CD4-positive, alpha-beta memory T cell (primary cell): ENCODE results near the gene MED13L. TPM values are rescaled to one million over a fixed set of nuclear protein-coding genes. Genes with fewer than 3 reads are reported as not detected.
A peak's percentile ranks its signal among the peaks of the same experiment; 100 is the strongest.

Experiments used
- CTCF ChIA-PET: fragments of 350-600 bp; sonication (Branson Sonifier 250); formaldehyde crosslinking; loops from one replicate; lab custom pipeline; 2021; ENCODE audit warnings: inconsistent platforms; ENCODE audit not compliant: partially characterized antibody; lab: Charles Lee
- POLR2A ChIA-PET: fragments of 350-600 bp; sonication (Branson Sonifier 250); formaldehyde crosslinking; loops from one replicate; lab custom pipeline; 2021; ENCODE audit not compliant: partially characterized antibody; lab: Charles Lee
- DNase-seq, 5 donors: peaks; one replicate each; pipeline versions ENCODE4 v3.0.0 to v3.0.0-alpha.2; 2020 to 2022; ENCODE audit warnings: mixed read lengths in 1 of 5
- H3K27ac ChIP-seq: one replicate; pipeline ENCODE4 v1.7.0; 2013; ENCODE audit warnings: low read depth, low read length
- H3K27me3 ChIP-seq: 2 replicates; pipeline ENCODE4 v1.7.0; 2013; ENCODE audit warnings: mild to moderate bottlenecking, low read length, moderate library complexity; ENCODE audit not compliant: insufficient read depth
- H3K36me3 ChIP-seq: 2 replicates; pipeline ENCODE4 v1.7.0; 2013; ENCODE audit warnings: mild to moderate bottlenecking, low read length, moderate library complexity; ENCODE audit not compliant: insufficient read depth
- H3K4me1 ChIP-seq: 2 replicates; pipeline ENCODE4 v1.7.0; 2013; ENCODE audit warnings: mild to moderate bottlenecking, low read length, moderate library complexity; ENCODE audit not compliant: insufficient read depth
- H3K4me3 ChIP-seq, 2 donors: one replicate each; pipeline ENCODE4 v1.7.0; 2013; ENCODE audit warnings: low read length in 2 of 2, mild to moderate bottlenecking in 1 of 2
- H3K9me3 ChIP-seq, 2 donors: one replicate each; pipeline ENCODE4 v1.7.0; 2013; ENCODE audit warnings: low read length in 2 of 2, control low read depth in 1 of 2; ENCODE audit not compliant: control insufficient read depth in 1 of 2
- H3K27ac Mint-ChIP-seq, 7 donors: one replicate each; pipeline ENCODE4 v1.8.0; 2020 to 2021; ENCODE audit warnings: mixed read lengths in 7 of 7, mild to moderate bottlenecking in 6 of 7, inconsistent platforms in 3 of 7, moderate library complexity in 3 of 7
- H3K27me3 Mint-ChIP-seq, 2 donors: one replicate each; pipeline ENCODE4 v1.8.0; 2020 to 2021; ENCODE audit warnings: mixed read lengths in 2 of 2
- H3K36me3 Mint-ChIP-seq, 2 donors: one replicate each; pipeline ENCODE4 v1.8.0; 2020 to 2021; ENCODE audit warnings: mixed read lengths in 2 of 2, inconsistent platforms in 1 of 2, mild to moderate bottlenecking in 1 of 2
- H3K4me1 Mint-ChIP-seq, 4 donors: one replicate each; pipeline ENCODE4 v1.8.0; 2020 to 2021; ENCODE audit warnings: mixed read lengths in 4 of 4, mild to moderate bottlenecking in 1 of 4
- H3K4me3 Mint-ChIP-seq, 8 donors: one replicate each; pipeline ENCODE4 v1.8.0; 2020 to 2021; ENCODE audit warnings: mixed read lengths in 8 of 8, mild to moderate bottlenecking in 7 of 8, moderate library complexity in 6 of 8, inconsistent platforms in 3 of 8
- H3K9me3 Mint-ChIP-seq, 8 donors: one replicate each; pipeline ENCODE4 v1.8.0; 2020 to 2021; ENCODE audit warnings: mixed read lengths in 8 of 8, mild to moderate bottlenecking in 5 of 8, inconsistent platforms in 3 of 8, moderate library complexity in 1 of 8
- intact Hi-C: fragments of 100-400 bp; cut with micrococcal nuclease; formaldehyde crosslinking; loops from one replicate; pipeline ENCODE4 v1.15.1; 2023
- polyA plus RNA-seq, 2 donors: library from polyadenylated mRNA; unstranded; fragments of 300-500 nt; fragmentation: Illumina TruSeq; gene quantifications; one replicate each; pipeline ENCODE4 v1.2.3, GENCODE V29; 2021
- total RNA-seq, 2 experiments: library from RNA; stranded (reverse); gene quantifications; one replicate each; pipeline ENCODE4 v1.2.3, GENCODE V29; 2021

Gene MED13L
- 100 to 1,000 TPM; 150 to 156 TPM for total RNA-seq
- 10 to 100 TPM in 1 of 2 donors, 1 to 10 TPM in 1; 3.8 to 12.4 TPM for polyA plus RNA-seq

- peaks cover 0 to 14% of the 10 kb centered on the region in 2 donors for H3K36me3 Mint-ChIP-seq
- CTCF ChIA-PET = interaction anchor here (0.8 to 1.3 kb wide), 5 partner anchors 42 to 432 kb away, joined by 3 to 7 read pairs (median 3); no protein-coding TSS in a partner anchor
- peak within 1 kb of the TSS; percentile 36 to 73 for H3K4me3 ChIP-seq
Observed at GRCh38 chr12:116277467-116278278, at the start of gene MED13L. MED13L (minus strand) TSS chr12:116277693; CDS start chr12:116277131, 562 bp downstream.

DNA sequence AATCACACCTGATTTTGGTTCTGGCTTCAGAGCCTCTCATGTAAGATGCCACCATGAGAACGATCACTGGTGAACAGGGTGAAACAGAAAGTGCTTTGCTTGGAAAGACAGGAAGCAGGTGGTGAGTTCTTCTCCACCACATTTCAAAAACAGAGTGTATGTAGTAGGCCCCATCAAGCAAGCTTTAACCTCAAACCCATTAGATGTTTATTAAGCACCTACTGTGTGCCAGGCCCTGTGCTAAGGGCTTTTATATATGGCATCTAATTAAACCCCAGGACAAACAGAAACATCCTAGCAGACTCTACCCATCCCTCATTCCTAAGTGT is 47.8 kb upstream of the MED13L start:
- CTCF ChIA-PET = interaction anchor here (1.3 kb wide), 1 partner anchor 49 kb away, joined by 4 read pairs; no protein-coding TSS in a partner anchor
- Mint-ChIP-seq H3K27me3 (no peaks in the 10 kb centered on the region), H3K4me3 (peak overlapping the region; percentile 6 to 74 (median 42)), H3K9me3 (peaks cover 0 to 5% (median 0%) of the 10 kb centered on the region in 8 donors), H3K36me3 (no peaks in the 10 kb centered on the region), H3K27ac (peak overlapping the region; percentile 24 to 89 (median 73)), H3K4me1 (peaks cover 17 to 25% (median 21%) of the 10 kb centered on the region in 4 donors)
- no peak overlapping the region for H3K27ac ChIP-seq
- no peaks in the 10 kb centered on the region for H3K36me3 ChIP-seq
- intact Hi-C loops = no loop called here
- no peaks in the 10 kb centered on the region for H3K27me3 ChIP-seq
- no peak overlapping the region for H3K4me3 ChIP-seq
- POLR2A ChIA-PET = interaction anchor here (1.1 kb wide), 1 partner anchor 155 kb away, joined by 3 read pairs; no protein-coding TSS in a partner anchor
- H3K4me1 ChIP-seq = peaks cover 21% of the 10 kb centered on the region
- no peaks in the 10 kb centered on the region for H3K9me3 ChIP-seq
- peak in 4 of 5 donors; percentile 23 to 38 (median 36) for DNase-seq

More at GRCh38 chr12:116277467-116278278, at the start of gene MED13L:
- peak within 1 kb of the TSS; percentile 51 for H3K27ac ChIP-seq
- Mint-ChIP-seq H3K27ac (peak within 1 kb of the TSS; percentile 89 to 97 (median 93)), H3K4me1 (peaks cover 28 to 61% (median 38%) of the 10 kb centered on the region in 4 donors), H3K9me3 (no peaks in the 10 kb centered on the region), H3K4me3 (peak within 1 kb of the TSS; percentile 90 to 98 (median 96)), H3K27me3 (no peaks in the 10 kb centered on the region)
- H3K4me1 ChIP-seq = peaks cover 40% of the 10 kb centered on the region
- intact Hi-C loops = loop anchor here (1.0 to 10.0 kb wide), 9 partner anchors 40 to 537 kb away; partner anchors contain the start of genes MAP1LC3B2, RNFT2 and SPRING1
- no peaks in the 10 kb centered on the region for H3K36me3 ChIP-seq
- H3K9me3 ChIP-seq = no peaks in the 10 kb centered on the region
- POLR2A ChIA-PET = interaction anchor here (0.6 to 1.1 kb wide), 3 partner anchors 25 to 323 kb away, joined by 3 to 4 read pairs (median 3); no protein-coding TSS in a partner anchor
- DNase-seq = peak; percentile 87 to 95 (median 91)
- H3K27me3 ChIP-seq = no peaks in the 10 kb centered on the region

DNA sequence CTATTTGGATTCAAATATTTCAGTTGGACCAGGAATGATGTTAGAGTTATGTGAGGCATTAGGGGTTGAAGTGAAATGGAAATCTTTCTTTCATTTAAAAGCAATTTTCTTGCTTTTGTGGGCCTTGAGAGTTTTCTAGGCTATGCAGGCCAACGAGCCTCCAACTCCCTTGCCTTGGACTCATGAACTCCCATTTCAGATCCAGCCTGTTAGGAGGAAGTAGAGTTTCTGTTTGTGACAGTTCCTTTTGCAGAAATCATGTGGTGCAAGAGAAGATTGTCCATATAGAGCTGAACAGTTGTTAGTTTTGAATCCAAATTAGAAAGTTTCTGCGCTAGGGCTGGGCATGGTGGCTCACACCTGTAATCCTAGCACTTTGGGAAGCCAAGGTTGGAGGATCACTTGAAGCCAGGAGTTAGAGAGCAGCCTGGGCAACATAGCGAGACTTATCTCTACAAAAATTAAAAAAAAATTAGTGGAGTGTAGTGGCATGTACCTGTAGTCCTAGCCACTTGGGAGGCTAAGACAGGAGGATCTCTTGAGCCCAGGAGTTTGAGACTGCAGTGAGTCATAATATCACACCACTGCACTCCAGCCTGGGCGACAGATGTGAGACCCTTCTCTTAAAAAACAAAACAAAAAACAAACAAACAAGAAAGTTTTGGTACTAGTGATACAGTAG is 47.3 kb upstream of the MED13L start:
- Histone ChIP-seq H3K4me3 (no peak overlapping the region), H3K27me3 (no peaks in the 10 kb centered on the region), H3K9me3 (no peaks in the 10 kb centered on the region), H3K4me1 (peaks cover 21% of the 10 kb centered on the region), H3K27ac (no peak overlapping the region), H3K36me3 (no peaks in the 10 kb centered on the region)
- intact Hi-C loops = no loop called here
- Mint-ChIP-seq H3K27me3 (no peaks in the 10 kb centered on the region), H3K36me3 (no peaks in the 10 kb centered on the region), H3K4me3 (peak overlapping the region; percentile 14 to 74 (median 44)), H3K27ac (peak overlapping the region; percentile 24 to 89 (median 78)), H3K9me3 (peaks cover 0 to 5% (median 0%) of the 10 kb centered on the region in 8 donors), H3K4me1 (peaks cover 19 to 26% (median 25%) of the 10 kb centered on the region in 4 donors)
- DNase-seq = no peak
- ChIA-PET POLR2A (interaction anchor here (1.1 kb wide), 1 partner anchor 155 kb away, joined by 3 read pairs; no protein-coding TSS in a partner anchor), CTCF (interaction anchor here (1.3 kb wide), 1 partner anchor 48 kb away, joined by 4 read pairs; no protein-coding TSS in a partner anchor)

DNA sequence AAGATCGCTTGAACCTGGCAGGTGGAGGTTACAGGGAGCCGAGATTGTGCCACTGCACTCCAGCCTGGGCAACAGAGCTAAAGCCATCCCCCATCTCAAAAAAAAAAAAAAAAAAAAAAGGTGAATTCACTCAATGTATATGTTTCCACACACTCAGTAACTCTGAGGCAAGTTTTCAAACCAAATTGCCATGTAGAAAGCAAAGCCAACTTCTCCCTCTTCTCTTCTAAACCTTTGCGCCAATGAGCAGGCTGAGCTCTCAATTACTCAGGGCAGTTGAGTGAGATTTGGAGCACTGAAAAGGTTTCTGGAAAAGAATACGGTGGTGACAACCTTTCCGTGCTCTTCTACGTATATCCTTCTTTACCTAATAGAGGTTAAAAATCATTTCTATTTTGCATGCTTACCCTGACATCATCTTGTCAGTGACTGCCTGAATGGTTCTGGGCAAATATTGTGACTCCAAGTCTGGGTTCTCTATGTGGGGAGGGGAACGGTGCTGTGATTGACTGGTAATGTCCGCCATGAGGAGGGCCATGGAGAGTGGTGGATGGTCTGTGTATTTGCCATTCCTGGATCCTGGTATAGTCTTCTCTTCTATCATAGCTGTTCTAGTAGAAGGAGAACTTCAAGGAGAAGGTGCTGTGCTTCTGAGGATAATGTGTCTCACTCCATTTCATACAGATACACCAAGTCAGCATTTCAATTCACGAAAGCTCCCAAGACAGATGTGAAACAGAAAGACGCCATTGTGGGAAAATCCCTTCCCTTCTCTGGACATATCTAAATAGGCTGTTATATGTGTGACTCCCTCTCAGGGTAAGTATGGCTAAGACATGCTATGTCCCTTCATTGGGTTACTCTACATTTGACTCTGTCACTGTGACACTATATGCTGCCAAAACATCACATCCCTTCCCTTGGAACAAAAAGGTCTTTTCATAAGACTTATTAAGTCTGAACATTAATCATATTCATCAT is 46.2 kb upstream of the MED13L start:
- peak overlapping the region in 1 of 8 donors; percentile 42 for H3K4me3 Mint-ChIP-seq
- Histone ChIP-seq H3K4me1 (peaks cover 21% of the 10 kb centered on the region), H3K27me3 (no peaks in the 10 kb centered on the region), H3K9me3 (no peaks in the 10 kb centered on the region), H3K4me3 (no peak overlapping the region), H3K27ac (no peak overlapping the region), H3K36me3 (no peaks in the 10 kb centered on the region)
- intact Hi-C loops = no loop called here
- POLR2A ChIA-PET = no interaction called here
- H3K36me3 Mint-ChIP-seq = no peaks in the 10 kb centered on the region
- DNase-seq = no peak
- CTCF ChIA-PET = no interaction called here
- H3K27me3 Mint-ChIP-seq = no peaks in the 10 kb centered on the region
- peaks cover 0 to 5% (median 0%) of the 10 kb centered on the region in 8 donors for H3K9me3 Mint-ChIP-seq
- peak overlapping the region in 3 of 7 donors; percentile 11 to 53 (median 43) for H3K27ac Mint-ChIP-seq
- peaks cover 19 to 31% (median 29%) of the 10 kb centered on the region in 4 donors for H3K4me1 Mint-ChIP-seq

GRCh38 chr12:116321913-116322312 is 44.4 kb upstream of the MED13L start:
- peaks cover 19 to 31% (median 29%) of the 10 kb centered on the region in 4 donors for H3K4me1 Mint-ChIP-seq
- no peak overlapping the region for H3K27ac Mint-ChIP-seq
- H3K36me3 Mint-ChIP-seq = no peaks in the 10 kb centered on the region
- no peaks in the 10 kb centered on the region for H3K9me3 ChIP-seq
- H3K27me3 Mint-ChIP-seq = no peaks in the 10 kb centered on the region
- intact Hi-C loops = no loop called here
- H3K4me3 Mint-ChIP-seq = no peak overlapping the region
- no peaks in the 10 kb centered on the region for H3K36me3 ChIP-seq
- H3K4me3 ChIP-seq = no peak overlapping the region
- ChIA-PET CTCF (no interaction called here), POLR2A (no interaction called here)
- H3K27me3 ChIP-seq = no peaks in the 10 kb centered on the region
- H3K4me1 ChIP-seq = peaks cover 21% of the 10 kb centered on the region
- no peaks in the 10 kb centered on the region for H3K9me3 Mint-ChIP-seq
- DNase-seq = no peak
- no peak overlapping the region for H3K27ac ChIP-seq

DNA sequence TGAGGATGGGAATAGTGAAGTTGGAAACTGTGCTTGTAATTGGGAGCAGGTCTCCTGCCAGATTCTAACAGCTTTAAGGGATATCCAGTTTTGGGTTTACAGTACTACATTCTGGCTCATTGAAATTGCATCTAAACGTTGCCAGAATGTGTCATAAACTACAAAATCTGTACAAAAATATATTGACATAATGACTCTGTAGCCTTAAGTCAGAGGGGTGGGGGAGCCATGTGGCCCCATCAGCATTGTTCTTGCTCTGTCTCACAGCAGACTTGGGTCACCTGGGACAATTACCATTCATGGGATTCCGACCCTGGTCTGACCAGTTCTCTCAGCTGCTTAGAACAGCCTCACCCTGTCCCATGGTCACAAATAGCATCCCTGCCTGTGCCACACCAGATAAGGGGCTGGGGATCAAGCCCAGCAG is 43.3 kb upstream of the MED13L start:
- Histone ChIP-seq H3K4me1 (peaks cover 14% of the 10 kb centered on the region), H3K9me3 (no peaks in the 10 kb centered on the region), H3K27ac (no peak overlapping the region), H3K4me3 (no peak overlapping the region), H3K27me3 (no peaks in the 10 kb centered on the region), H3K36me3 (no peaks in the 10 kb centered on the region)
- Mint-ChIP-seq H3K9me3 (no peaks in the 10 kb centered on the region), H3K27ac (peak overlapping the region in 2 of 7 donors; percentile 2 to 36), H3K27me3 (peaks cover 0 to 1% of the 10 kb centered on the region in 2 donors), H3K4me1 (peaks cover 19 to 30% (median 25%) of the 10 kb centered on the region in 4 donors), H3K4me3 (no peak overlapping the region), H3K36me3 (no peaks in the 10 kb centered on the region)
- no peak for DNase-seq
- POLR2A ChIA-PET = no interaction called here
- intact Hi-C loops = no loop called here
- CTCF ChIA-PET = no interaction called here
